Stimulated activated CD4-positive, alpha-beta T cell treated with anti-CD3 and anti-CD28 coated beads, Interleukin-15, amount 100 ng/mL, for 1 hour (primary cell): ENCODE results near the gene NUP210L.
A peak's percentile ranks its signal among the peaks of the same experiment; 100 is the strongest.
"Not testable (repeated sequence)": the region's sequence is repeated elsewhere in the genome, so short reads cannot be mapped to it uniquely, and the experiment has no call there.

ENCODE experiments used
- DNase-seq, 2 donors: peaks; one replicate each; pipeline ENCODE4 v3.0.0-alpha.2; 2020; ENCODE audit warnings: low read depth in 1 of 2, low spot score in 1 of 2

NUP210L gene

DNA sequence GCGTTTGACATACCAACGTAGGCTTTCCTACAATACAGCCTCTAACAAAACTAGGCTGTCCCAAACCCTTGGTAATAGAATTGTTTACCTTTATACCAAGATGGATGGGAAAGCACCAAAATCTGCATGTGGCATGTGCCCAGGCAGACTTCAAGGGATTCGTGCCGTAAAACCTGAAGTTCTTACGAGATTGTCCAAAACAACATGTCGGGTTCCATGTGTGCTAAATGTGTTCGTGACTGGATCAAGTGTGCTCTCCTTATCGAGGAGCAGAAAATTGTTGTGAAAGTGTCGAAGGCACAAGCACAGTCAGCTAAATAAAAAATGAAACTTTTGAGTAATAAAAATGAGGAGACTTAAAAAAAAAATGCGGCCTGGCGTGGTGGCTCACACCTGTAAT, 159.2 kb downstream of the NUP210L start:
- no peak for DNase-seq

DNA sequence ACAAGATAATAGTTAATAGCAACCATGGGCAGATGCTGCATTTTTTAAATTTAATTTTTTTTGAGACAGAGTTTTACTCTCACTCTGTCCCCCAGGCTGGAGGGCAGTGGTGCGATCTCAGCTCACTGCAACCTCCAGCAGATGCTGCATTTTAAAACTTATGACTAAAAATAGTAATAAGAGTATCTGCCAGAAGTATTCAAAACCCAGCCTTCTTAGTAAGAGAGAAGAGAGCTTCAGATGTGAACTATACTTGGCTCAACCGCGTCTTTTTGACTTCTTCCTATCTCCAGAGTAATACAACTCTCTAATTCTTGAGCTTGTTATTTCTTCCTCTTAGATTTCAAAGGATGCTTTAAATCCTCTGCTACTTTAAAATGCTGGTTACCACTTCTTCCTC, 159.7 kb downstream of the NUP210L start:
- DNase-seq: no peak

DNA sequence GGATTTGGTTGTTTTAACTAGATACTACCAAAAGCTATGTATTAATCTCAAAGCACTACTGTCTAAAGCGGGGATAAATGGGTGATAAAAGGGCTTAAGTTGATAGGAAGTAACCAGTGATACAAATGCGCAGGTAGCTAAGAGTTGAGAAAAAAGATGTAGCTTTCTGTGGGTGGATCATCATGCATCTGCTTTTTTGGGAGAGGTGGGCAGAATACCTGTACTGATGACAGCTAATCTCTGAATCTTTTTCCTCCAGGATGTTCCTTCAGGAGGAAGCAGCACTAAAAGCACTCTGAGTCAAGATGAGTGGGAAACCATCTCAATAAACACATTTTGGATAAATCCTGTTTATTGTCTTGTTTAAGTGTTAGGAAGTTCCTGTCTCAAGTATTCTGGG, 163.1 kb downstream of the NUP210L start:
- DNase-seq: no peak

GRCh38 chr1:153991151-153991630, 163.7 kb downstream of the NUP210L start:
- DNase-seq: no peak

DNA sequence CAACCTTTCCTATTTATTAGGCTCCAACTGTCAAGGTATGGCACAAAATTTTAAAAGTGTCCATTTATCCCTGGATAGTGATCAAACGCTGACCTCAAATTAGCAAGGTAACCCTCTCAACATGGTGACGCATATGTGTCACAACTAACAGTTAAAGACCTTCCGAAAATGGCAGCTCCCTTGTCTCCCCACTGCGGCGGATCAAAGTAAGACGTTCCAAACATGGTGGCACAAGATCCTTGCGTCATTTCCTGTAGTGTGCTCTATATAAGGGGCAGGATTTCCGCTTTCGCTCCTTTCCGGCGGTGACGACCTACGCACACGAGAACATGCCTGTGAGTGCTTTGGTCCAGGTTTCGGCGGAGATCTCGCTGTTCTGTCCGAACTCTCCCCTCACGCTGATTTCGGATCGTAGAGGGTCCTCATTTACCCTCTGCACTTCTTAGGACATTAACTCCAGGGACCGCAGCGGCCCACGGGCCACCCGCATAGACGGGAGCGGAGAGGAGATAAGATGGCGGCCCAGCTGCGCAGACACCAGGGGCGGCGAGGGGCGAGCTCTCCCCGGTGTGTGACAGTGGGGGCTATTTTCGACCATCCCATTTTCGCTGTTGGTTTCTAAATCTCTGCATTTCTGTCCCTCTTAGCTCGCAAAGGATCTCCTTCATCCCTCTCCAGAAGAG, 164.3 kb downstream of the NUP210L start, which contains the start of gene RPS27:
RPS27 (plus strand) TSS at position 295 of the 683 bp plus-strand sequence; CDS start at position 330, 35 bp downstream.
- DNase-seq: peak; percentile 58 to 78

- DNase-seq: no peak
Measured at GRCh38 chr1:153987621-153988020, 167.3 kb downstream of the NUP210L start.

DNA sequence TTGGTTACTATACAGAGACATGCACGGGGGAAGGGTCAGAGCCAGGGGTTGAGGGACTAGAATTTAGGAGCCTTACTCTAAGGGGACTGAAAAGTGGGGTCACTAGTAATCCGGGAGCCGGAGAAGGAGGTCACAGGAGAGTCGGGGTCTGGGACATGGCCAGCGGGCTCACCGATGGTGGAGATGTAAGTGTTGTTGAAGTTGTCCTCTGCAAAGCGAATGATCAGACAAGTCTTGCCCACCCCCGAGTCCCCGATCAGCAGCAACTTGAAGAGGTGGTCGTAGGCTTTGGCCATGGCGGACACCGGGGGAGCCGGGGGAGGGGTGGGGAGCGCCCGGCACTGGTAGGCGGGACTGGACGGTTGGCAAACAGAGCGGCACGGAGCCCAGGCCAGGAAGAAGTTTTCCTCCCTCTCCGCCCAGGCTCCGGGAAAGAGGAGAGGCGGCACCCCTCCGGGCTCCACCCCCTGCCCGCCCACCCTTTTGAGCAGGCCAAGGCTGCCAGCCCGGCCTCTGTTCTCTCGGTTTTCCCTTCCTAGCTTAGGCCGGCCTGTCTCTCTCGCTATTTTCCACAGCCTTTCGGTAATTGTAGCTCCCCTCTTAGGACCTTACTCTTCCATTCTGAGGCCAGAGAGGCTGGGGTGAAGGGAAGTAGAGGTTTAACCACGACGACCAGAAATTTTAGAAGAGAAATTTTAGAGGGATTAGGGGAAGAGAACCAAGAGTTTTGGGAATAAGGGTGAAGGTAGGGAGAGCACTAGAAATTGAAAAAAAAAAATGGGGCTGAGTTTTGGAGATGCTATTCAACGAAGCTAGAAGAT, 168.7 kb downstream of the NUP210L start, which contains the start of gene RAB13:
RAB13 (minus strand) TSS at position 399 of the 821 bp plus-strand sequence; CDS start at position 296, 103 bp downstream.
- DNase-seq: no peak

DNA sequence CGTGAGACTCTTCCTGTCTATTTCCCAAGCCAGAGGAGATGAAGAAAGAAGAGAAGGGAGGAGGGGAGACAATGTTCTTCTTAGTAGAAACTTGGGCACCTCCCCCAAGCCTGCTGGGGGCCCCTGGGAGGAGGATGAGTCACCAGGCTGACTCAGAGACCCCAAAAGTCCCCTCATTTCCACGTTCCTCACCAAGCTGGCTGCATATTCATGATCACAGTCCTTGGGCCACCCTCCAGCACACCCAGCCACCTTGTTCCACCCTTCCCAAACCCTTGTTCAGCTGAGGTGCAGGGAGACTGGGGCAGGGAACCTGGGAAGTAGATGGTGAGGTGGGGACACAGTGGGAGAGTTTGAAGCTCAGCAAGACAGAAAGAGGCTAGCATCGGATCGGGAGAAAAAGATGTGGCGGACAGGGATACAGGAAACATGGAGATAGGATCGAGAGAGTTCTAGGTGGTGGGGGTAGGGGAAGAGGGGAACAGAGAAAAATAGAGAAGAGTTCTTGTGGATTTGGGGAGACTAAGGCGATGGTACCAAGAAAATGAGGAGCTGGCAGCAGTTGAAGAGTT, 169.4 kb downstream of the NUP210L start:
- peak in 1 of 2 donors; percentile 33 for DNase-seq

DNA sequence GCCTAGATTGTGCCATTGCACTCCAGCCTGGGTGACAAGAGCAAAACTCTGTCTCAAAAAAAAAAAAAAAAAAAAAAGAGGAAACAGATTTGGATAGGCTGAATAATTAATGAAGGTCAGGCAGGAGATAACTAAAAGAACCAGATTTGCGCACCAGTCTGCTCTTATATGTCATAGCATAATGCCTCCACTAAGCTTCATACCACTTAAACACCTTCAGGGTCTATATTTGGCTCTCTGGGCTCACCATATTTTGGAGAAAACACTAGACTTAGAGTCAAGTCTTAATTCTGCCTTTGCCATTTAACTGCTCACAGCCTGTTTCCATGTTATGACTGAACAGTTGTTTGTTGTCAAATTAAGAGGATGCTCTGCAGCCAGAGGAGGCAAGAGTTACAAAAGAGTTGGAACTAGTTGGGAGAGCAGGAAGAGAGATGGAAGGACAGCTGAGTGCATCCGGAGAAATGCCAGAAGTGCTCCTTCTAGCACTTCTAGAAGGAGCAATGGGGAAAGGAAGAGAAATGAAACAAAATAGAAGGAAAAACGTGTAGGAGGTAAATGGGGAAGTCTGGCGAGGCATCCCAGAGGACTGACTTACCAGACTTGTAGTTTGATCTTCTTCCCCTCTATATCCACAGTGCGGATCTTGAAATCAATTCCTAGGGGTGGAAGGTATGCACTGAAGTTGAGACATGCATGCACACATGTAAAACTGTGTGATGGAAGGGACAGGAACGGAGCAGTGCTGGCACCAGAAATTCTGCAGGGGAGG, 170.6 kb downstream of the NUP210L start:
- no peak for DNase-seq

- DNase-seq: not testable (repeated sequence)
Measured at GRCh38 chr1:153981735-153982134, 173.1 kb downstream of the NUP210L start.

DNA sequence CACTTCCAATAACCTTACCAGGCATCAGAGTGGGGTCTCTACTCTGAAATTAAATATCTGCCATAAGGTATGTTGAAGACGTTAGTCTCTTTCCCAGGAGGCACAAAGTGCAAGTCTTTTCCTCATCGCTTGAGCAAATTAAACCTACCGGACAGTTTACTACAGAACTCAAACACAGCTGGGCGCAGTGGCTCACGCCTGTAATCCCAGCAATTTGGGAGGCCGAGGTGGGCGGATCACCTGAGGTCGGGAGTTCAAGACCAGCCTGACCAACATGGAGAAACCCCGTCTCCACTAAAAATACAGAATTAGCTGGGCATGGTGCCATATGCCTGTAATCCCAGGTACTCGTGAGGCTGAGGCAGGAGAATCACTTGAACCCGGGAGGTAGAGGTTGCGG, 175.8 kb downstream of the NUP210L start:
- not testable (repeated sequence) for DNase-seq

- DNase-seq: no peak
Measured at GRCh38 chr1:153978274-153978909, 176.5 kb downstream of the NUP210L start.

- peak; percentile 63 to 73 for DNase-seq
Measured at GRCh38 chr1:153977250-153978240, 177.3 kb downstream of the NUP210L start, which contains the start of gene JTB. Gene JTB, minus strand, starts transcription at chr1:153977674. Its CDS starts 422 bp downstream, at chr1:153977252.

DNA sequence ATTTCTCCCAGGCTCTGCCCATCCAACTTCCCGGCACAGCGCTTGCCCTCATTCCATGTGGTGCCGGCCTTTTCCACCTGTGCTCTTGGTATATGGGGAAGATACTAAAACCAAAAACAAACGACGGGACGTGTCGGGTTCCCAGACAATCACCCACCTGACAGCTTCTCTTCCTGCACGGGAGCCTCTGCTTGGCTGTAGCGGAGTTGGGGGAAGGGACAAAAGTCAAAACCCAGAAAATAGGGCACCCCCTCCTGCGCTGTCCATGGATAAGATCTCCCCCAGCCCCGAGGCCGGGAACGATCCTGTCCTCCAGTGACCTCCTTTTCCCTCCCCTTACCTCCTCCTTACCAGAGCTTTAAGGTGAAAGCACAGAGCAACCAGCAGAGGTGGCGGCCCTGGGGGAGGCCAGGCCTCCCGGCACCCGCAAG, 178.0 kb downstream of the NUP210L start:
- DNase-seq: no peak

DNA sequence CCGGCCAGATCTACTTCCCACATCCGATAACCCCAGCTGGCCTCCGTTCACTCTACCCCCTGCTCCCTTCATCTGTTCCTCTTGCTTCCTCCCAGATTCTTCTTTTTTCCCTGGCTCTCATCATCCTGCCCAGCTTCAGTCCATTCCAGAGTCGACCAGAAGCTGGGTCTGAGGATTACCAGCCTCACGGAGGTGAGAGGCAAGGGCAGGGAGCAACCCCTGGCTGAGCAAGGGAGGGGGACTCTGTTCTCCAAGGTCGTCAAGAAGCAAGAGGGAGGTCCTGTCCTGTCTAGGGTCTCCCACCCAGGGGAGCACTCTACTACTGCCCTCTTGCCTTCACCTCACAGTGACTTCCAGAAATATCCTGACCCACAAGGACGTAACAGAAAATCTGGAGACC, 181.3 kb downstream of the NUP210L start:
- no peak for DNase-seq

- no peak for DNase-seq
Measured at GRCh38 chr1:153973071-153973470, 181.8 kb downstream of the NUP210L start.

- no peak for DNase-seq
Measured at GRCh38 chr1:153970346-153970745, 184.5 kb downstream of the NUP210L start.

- DNase-seq: no peak
Measured at GRCh38 chr1:153968972-153969371, 185.9 kb downstream of the NUP210L start.

DNA sequence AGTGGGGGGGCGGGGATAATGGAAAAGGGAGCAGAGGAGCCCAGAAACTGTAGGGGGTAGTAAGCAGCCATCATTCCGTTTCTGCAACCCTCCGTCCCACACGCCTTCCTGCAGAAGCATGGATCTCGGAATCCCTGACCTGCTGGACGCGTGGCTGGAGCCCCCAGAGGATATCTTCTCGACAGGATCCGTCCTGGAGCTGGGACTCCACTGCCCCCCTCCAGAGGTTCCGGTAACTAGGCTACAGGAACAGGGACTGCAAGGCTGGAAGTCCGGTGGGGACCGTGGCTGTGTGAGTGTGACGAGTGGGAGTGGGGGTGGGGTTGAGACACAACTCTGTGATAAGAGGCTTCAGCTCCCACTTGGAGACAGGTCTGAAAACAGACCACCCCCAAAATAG, 186.5 kb downstream of the NUP210L start:
- no peak for DNase-seq
